NCI-H524 treated with DMSO at 0.1 percent for 48 hours (cell line): ENCODE data around the gene HBA1.
"Not testable (repeated sequence)": the region's sequence is repeated elsewhere in the genome, so short reads cannot be mapped to it uniquely, and the experiment has no call there.

Experiments used
- DNase-seq: peaks from one replicate; lab custom pipeline; 2025; lab: John Stamatoyannopoulos, UW

Gene HBA1

DNA sequence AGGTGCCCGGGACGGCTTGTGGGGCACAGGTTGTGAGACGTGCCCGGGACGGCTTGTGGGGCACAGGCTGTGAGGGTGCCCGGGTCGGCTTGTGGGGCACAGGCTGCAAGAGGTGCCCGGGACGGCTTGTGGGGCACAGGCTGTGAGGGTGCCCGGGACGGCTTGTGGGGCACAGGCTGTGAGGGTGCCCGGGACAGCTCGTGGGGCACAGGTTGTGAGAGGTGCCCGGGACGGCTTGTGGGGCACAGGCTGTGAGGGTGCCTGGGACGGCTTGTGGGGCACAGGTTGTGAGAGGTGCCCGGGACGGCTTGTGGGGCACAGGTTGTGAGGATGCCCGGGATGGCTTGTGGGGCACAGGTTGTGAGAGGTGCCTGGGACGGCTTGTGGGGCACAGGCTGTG, 16.2 kb upstream of the HBA1 start:
- not testable (repeated sequence) for DNase-seq

DNA sequence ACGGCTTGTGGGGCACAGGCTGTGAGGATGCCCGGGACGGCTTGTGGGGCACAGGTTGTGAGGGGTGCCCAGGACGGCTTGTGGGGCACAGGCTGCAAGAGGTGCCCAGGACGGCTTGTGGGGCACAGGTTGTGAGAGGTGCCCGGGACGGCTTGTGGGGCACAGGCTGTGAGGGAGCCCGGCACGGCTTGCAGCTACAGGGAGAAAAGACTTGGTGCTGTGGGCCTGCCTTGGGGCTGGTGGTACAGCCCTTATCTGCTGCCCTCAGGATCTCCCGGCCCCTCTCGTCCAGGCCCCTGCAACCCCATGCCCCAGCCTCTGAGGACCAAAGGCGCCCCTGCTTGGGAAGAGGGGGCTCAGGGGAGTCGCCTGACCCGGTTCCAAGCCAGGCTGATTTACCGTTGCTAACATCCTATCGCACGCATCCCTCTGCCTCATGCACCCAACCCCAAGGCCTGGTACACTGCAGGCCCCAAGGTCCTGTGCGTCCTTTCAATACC, 15.7 kb upstream of the HBA1 start:
- DNase-seq, result no peak

DNA sequence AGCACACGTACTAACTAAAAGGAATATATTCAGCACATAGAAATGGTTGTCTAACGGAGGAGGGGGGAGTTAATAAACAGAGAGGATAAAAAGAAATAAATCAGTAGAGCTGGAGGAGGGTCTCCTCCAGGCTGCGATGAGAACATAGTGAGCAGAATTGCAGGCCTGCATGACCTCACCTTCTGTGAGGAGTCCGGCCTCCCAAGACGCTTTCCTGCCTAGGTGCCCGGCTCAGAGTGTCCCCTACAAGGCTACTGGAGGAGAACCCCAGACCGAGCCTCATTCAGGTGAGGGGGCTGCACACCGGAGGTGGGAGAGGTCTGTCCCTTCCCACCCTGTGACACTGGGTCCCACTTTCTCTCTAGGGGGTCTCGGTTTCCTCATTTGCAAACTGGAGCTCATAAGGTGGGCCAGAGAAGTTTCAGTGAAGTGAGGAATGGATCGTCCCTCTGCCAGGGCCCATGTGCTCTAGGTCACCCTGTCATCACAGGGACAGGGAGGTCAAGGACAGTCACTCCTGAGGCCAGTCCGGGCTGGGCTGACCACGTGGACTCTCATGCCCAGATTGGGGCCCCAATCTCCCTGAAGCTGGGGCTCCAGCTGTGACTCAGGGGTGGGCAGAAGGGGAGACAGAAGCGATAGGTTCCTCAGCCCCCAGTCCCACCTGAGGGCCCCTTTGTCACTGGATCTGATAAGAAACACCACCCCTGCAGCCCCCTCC, 14.0 kb upstream of the HBA1 start:
- DNase-seq, result no peak

DNA sequence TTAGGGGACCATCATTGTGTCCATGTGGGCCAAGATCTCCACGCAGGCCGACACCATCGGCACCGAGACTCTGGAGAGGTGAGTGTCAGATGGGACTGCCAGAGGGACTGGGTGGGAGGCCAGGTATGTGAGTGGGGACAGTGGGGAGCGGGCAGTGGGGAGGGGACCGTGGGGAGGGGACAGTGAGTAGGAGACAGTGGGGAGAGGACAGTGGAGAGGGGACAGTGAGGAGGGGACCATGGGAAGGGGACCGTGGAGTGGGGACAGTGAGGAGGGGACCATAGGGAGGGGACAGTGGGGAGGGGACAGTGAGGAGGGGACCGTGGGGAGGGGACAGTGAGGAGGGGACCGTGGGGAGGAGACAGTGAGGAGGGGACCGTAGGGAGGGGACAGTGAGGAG, 13.3 kb upstream of the HBA1 start:
- not testable (repeated sequence) for DNase-seq

DNA sequence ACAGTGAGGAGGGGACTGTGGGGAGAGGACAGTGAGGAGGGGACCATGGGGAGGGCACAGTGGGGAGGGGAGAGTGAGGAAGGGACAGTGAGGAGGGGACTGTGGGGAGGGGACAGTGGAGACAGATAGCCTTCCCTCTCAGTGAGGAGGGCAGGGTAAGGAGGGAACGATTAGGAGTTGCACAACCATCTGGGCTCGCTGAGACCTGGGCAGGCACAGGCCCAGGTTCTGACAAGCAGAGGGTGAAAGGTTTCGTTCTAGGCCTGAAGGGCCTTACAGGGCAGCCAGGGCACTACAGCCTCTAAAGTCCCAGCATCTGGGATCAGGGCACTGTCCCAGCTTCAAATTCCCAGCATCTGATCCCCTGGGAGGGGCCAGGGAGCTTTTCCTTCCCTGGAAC, 12.8 kb upstream of the HBA1 start:
- not testable (repeated sequence) for DNase-seq

DNA sequence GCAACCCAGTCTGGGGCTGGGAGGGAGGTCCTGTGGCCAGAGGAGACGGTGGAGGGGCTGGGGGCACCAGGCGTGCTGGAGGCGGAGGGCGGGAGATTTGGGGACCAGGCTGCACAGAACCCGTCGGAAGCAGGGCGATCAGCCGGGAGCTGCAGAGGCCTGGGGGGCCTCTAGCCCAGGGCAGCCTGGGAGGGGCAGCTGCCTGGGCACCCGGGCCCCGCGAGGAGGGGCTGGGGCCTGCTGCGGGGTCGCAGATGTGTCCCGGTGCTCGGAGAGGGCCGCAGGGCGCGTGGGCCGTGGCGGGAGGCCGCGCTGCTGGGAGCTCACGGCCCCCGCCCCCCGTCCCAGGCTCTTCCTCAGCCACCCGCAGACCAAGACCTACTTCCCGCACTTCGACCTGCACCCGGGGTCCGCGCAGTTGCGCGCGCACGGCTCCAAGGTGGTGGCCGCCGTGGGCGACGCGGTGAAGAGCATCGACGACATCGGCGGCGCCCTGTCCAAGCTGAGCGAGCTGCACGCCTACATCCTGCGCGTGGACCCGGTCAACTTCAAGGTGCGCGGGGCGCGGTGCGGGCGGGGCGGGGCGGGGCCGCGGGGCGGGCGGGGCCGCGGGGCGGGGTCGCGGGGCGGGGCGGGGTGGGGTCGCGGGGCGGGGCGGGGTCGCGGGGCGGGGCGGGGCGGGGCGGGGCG, 12.2 kb upstream of the HBA1 start:
- not testable (repeated sequence) for DNase-seq

DNA sequence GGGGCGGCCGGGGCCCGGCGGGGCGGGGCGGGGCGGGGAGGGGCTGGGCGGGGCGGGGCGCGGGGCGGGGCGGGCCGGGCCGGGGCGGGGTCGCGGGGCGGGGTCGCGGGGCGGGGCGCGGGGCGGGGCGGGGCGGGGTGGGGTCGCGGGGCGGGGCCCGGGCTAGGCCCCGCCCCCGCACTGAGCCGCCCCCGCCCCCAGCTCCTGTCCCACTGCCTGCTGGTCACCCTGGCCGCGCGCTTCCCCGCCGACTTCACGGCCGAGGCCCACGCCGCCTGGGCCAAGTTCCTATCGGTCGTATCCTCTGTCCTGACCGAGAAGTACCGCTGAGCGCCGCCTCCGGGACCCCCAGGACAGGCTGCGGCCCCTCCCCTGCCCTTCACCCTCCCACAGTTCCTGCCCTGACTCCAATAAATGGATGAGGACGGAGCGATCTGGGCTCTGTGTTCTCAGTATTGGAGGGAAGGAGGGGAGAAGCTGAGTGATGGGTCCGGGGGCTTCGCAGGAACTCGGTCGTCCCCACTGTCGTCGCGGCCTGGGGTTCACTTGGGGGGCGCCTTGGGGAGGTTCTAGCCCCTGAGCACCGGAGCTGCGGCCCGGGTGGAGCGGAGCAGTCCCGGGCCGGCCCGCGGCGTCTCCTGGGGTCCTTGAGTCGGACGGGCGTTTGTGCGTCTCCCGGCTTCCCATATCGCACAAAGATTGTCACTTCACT, 11.5 kb upstream of the HBA1 start:
- DNase-seq, result no peak

DNA sequence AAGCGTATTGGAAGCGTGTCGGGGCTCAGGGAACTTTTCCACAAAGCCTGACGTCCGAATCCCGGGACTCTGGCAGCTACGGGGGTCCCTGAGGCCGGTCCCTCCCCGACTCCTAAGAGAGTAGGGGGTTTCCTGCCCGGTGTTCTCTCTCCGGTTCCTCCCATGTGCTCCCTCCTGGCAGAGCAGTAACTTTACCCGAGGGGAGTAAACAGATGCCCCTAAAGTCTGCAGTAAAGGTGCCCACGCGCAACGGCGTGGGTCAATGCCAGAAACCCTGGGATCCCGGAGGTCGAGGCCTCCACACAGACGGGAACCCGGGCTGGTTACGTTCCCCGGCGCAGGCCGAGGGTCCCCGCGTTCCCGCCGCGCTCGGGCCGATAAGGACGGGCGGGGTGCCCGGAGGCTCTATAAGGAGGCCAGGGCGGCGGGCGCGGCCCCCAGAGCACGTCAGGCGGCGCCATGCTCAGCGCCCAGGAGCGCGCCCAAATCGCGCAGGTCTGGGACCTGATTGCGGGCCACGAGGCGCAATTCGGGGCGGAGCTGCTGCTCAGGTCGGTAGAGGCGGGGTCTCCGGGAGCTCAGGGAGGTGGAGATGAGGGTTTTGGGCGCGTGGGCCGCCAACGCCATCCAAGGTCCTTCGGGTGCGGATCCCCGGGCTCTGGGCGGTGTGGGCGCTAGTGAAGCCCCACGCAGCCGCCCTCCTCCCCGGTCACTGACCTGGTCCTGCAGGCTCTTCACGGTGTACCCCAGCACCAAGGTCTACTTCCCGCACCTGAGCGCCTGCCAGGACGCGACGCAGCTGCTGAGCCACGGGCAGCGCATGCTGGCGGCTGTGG, 10.7 kb upstream of the HBA1 start, which contains the start of gene HBM:
Gene HBM (plus strand): TSS at position 440 of the 836 bp plus-strand sequence. CDS start 20 bp downstream, at position 460.
- DNase-seq, result no peak

DNA sequence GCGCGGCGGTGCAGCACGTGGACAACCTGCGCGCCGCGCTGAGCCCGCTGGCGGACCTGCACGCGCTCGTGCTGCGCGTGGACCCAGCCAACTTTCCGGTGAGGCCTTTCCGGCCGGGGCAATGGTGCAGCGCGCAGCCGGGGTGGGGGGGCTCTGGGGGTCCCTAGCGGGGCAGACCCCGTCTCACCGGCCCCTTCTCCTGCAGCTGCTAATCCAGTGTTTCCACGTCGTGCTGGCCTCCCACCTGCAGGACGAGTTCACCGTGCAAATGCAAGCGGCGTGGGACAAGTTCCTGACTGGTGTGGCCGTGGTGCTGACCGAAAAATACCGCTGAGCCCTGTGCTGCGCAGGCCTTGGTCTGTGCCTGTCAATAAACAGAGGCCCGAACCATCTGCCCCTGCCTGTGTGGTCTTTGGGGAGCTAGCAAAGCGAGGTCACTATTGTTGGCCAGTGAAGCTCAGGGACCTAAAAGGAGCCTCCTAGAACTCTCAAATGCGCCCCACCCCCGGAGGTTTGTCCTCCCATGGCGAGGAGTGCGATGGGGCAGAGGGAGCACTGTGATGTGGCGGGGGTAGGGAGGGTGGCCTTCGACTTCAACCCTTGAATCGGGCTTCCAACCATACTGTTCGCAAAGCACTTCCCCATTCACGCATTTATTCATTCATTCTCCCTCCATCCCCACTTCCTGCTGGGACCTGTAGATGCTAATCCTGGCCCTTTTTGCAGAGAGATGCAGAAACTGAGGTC, 9.9 kb upstream of the HBA1 start:
- no peak for DNase-seq

DNA sequence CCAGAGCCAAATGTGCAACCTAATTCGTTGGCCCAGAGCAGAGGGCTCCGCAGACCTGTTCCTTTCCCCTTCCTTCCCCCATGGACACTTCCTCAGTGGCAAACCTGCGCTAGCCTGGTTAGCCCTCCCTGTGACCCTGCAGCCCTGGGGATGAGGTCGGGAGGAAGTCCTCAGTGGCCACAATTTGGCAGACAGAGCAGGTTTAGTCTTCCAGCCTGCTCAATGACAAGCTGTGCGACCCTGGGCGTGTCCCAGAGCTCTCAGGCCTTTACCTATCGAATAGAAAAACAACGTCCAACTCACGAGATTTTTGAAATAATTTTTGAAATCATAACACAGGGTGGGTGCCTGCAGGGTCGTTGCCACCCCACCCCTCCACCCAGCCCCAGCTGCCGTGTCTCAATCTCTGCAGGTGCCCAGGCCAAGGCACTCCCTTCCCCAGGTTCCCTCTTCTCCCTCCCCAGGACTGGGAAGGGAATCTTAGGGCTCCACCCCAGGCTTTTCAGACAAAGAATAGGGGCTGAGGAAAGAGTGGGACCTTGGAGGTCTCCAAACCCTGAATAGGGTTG, 9.3 kb upstream of the HBA1 start:
- DNase-seq, result no peak

DNA sequence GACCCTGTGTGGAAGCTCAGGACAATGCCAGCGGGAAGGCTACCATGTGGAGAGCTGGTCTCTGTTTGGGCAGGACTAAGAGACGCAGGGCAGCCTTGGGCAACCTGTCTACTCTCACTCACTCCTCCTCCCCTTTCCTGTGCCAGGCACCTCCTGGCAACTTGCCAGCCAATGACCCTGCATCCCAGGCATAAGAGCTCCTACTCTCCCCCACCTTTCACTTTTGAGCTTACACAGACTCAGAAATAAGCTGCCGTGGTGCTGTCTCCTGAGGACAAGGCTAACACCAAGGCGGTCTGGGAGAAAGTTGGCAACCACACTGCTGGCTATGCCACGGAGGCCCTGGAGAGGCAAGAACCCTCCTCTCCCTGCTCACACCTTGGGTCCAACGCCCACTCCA, 8.1 kb upstream of the HBA1 start:
- no peak for DNase-seq

DNA sequence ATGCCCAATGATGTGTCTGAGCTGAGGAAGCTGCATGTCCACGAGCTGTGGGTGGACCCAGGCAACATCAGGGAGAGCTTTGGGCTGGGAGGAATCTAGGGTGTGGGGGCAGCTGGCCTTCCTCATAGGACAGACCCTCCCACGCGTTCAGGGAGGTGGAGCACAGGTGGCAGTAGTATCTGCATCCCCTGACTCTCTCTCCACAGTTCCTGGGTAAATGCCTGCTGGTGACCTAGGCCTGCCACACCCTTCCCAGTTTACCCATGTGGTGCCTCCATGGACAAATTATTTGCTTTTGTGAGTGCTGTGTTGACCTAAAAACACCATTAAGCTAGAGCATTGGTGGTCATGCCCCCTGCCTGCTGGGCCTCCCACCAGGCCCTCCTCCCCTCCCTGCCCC, 7.5 kb upstream of the HBA1 start:
- DNase-seq, result no peak

DNA sequence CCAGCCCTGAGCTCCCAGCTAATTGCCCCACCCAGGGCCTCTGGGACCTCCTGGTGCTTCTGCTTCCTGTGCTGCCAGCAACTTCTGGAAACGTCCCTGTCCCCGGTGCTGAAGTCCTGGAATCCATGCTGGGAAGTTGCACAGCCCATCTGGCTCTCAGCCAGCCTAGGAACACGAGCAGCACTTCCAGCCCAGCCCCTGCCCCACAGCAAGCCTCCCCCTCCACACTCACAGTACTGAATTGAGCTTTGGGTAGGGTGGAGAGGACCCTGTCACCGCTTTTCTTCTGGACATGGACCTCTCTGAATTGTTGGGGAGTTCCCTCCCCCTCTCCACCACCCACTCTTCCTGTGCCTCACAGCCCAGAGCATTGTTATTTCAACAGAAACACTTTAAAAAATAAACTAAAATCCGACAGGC, 6.4 kb upstream of the HBA1 start:
- not testable (repeated sequence) for DNase-seq

DNA sequence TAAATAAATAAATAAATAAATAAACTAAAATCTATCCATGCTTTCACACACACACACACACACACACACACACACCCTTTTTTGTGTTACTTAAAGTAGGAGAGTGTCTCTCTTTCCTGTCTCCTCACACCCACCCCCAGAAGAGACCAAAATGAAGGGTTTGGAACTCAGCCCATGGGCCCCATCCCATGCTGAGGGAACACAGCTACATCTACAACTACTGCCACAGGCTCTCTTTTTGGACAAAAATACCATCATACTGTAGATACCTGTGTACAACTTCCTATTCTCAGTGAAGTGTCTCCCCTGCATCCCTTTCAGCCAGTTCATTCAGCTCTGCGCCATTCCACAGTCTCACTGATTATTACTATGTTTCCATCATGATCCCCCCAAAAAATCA, 5.7 kb upstream of the HBA1 start:
- no peak for DNase-seq

DNA sequence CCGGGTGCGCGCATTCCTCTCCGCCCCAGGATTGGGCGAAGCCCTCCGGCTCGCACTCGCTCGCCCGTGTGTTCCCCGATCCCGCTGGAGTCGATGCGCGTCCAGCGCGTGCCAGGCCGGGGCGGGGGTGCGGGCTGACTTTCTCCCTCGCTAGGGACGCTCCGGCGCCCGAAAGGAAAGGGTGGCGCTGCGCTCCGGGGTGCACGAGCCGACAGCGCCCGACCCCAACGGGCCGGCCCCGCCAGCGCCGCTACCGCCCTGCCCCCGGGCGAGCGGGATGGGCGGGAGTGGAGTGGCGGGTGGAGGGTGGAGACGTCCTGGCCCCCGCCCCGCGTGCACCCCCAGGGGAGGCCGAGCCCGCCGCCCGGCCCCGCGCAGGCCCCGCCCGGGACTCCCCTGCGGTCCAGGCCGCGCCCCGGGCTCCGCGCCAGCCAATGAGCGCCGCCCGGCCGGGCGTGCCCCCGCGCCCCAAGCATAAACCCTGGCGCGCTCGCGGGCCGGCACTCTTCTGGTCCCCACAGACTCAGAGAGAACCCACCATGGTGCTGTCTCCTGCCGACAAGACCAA, 4.0 kb upstream of the HBA1 start, which contains the start of gene HBA2:
Gene HBA2 (plus strand): TSS at position 503 of the 568 bp plus-strand sequence. CDS start 37 bp downstream, at position 540.
- not testable (repeated sequence) for DNase-seq

DNA sequence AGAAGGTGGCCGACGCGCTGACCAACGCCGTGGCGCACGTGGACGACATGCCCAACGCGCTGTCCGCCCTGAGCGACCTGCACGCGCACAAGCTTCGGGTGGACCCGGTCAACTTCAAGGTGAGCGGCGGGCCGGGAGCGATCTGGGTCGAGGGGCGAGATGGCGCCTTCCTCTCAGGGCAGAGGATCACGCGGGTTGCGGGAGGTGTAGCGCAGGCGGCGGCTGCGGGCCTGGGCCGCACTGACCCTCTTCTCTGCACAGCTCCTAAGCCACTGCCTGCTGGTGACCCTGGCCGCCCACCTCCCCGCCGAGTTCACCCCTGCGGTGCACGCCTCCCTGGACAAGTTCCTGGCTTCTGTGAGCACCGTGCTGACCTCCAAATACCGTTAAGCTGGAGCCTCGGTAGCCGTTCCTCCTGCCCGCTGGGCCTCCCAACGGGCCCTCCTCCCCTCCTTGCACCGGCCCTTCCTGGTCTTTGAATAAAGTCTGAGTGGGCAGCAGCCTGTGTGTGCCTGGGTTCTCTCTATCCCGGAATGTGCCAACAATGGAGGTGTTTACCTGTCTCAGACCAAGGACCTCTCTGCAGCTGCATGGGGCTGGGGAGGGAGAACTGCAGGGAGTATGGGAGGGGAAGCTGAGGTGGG, 3.1 kb upstream of the HBA1 start:
- not testable (repeated sequence) for DNase-seq

DNA sequence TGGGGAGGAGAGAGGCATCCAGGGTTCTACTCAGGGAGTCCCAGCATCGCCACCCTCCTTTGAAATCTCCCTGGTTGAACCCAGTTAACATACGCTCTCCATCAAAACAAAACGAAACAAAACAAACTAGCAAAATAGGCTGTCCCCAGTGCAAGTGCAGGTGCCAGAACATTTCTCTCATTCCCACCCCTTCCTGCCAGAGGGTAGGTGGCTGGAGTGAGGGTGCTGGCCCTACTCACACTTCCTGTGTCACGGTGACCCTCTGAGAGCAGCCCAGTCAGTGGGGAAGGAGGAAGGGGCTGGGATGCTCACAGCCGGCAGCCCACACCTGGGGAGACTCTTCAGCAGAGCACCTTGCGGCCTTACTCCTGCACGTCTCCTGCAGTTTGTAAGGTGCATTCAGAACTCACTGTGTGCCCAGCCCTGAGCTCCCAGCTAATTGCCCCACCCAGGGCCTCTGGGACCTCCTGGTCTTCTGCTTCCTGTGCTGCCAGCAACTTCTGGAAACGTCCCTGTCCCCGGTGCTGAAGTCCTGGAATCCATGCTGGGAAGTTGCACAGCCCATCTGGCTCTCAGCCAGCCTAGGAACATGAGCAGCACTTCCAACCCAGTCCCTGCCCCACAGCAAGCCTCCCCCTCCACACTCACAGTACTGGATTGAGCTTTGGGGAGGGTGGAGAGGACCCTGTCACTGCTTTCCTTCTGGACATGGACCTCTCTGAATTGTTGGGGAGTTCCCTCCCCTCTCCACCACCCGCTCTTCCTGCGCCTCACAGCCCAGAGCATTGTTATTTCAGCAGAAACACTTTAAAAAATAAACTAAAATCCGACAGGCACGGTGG, 2.3 kb upstream of the HBA1 start:
- DNase-seq, result not testable (repeated sequence)

DNA sequence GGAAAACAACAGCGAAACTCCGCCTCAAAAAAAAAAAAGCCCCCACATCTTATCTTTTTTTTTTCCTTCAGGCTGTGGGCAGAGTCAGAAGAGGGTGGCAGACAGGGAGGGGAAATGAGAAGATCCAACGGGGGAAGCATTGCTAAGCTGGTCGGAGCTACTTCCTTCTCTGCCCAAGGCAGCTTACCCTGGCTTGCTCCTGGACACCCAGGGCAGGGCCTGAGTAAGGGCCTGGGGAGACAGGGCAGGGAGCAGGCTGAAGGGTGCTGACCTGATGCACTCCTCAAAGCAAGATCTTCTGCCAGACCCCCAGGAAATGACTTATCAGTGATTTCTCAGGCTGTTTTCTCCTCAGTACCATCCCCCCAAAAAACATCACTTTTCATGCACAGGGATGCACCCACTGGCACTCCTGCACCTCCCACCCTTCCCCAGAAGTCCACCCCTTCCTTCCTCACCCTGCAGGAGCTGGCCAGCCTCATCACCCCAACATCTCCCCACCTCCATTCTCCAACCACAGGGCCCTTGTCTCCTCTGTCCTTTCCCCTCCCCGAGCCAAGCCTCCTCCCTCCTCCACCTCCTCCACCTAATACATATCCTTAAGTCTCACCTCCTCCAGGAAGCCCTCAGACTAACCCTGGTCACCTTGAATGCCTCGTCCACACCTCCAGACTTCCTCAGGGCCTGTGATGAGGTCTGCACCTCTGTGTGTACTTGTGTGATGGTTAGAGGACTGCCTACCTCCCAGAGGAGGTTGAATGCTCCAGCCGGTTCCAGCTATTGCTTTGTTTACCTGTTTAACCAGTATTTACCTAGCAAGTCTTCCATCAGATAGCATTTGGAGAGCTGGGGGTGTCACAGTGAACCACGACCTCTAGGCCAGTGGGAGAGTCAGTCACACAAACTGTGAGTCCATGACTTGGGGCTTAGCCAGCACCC, 1.2 kb upstream of the HBA1 start:
- no peak for DNase-seq
